HG02623 (cell line): ENCODE data around the gene VAMP3.

Source experiments
- ATAC-seq: cut with Tn5 transposase; IDR thresholded peaks from one replicate; pipeline ENCODE4 v1.9.1; 2021; ENCODE audit warnings: moderate library complexity; ENCODE audit not compliant: unreplicated experiment

Gene VAMP3

GRCh38 chr1:7810395-7810794 lies 39.3 kb downstream of the VAMP3 start:
- no peak for ATAC-seq

GRCh38 chr1:7811476-7811875 lies 40.4 kb downstream of the VAMP3 start:
- ATAC-seq, result no peak

GRCh38 chr1:7813677-7814373 lies 42.7 kb downstream of the VAMP3 start:
- ATAC-seq, result no peak

GRCh38 chr1:7821282-7821681 lies 50.2 kb downstream of the VAMP3 start:
- ATAC-seq, result no peak

GRCh38 chr1:7824701-7825100 lies 53.6 kb downstream of the VAMP3 start:
- no peak for ATAC-seq

GRCh38 chr1:7826363-7826762 lies 55.3 kb downstream of the VAMP3 start:
- ATAC-seq, result no peak

GRCh38 chr1:7827126-7827955 lies 56.2 kb downstream of the VAMP3 start:
- no peak for ATAC-seq
